DOHH2 (cell line): ENCODE results near the gene ABTB2.

Experiments
- EZH2phosphoT487 ChIP-seq: fragments of 200-600 bp; sonication (generic); IDR thresholded peaks from 2 replicates; pipeline ENCODE4 v1.6.1; 2017; ENCODE audit warnings: borderline replicate concordance, mild to moderate bottlenecking, antibody characterized with exemption, low read length, moderate library complexity, mixed read lengths
- TF ChIP-seq, protein P1 (sequence below): fragments of 200-600 bp; sonication (generic); IDR thresholded peaks from one replicate; pipeline ENCODE4 v1.5.1; 2014; ENCODE audit warnings: antibody characterized with exemption, mild to moderate bottlenecking, low read depth, low read length; ENCODE audit not compliant: poor library complexity, severe bottlenecking

DNA sequence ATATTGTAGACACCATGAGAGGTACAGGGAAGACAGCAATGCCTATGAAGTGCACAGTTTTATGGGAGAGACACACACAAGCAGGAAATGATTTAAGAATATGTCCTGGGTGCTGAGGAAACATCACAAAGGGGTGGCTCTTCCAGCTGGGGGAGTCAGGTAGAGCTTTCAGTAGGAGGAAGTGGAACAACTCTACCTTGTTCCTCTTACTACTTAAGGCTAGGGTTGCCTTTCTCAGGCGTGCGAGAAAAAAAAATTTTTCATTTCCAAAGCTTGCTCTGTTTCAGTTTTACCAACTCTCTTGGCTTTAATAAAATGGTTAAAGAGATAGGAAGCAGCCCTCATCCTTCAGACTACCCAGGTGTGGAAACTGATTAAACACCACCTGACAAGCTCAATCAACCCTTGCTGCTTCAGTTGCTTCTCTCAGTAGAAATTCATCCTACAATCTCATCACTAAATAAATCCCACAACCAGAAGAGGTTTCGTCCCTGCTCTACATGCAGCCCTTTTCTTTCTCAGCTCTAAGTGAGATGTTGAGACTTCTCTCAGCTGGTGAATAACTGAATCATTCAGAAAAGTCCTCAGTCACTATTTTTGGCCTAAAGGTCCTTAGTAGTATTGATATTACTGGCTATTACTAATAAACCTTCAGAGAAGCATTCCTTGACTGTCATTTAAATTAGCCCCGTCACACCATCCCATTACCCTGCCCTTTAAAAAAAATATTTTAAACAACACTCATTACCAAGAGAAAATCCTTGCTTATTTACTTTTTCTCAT lies 5.9 kb downstream of the ABTB2 start:
- TF ChIP-seq, protein P1, sequence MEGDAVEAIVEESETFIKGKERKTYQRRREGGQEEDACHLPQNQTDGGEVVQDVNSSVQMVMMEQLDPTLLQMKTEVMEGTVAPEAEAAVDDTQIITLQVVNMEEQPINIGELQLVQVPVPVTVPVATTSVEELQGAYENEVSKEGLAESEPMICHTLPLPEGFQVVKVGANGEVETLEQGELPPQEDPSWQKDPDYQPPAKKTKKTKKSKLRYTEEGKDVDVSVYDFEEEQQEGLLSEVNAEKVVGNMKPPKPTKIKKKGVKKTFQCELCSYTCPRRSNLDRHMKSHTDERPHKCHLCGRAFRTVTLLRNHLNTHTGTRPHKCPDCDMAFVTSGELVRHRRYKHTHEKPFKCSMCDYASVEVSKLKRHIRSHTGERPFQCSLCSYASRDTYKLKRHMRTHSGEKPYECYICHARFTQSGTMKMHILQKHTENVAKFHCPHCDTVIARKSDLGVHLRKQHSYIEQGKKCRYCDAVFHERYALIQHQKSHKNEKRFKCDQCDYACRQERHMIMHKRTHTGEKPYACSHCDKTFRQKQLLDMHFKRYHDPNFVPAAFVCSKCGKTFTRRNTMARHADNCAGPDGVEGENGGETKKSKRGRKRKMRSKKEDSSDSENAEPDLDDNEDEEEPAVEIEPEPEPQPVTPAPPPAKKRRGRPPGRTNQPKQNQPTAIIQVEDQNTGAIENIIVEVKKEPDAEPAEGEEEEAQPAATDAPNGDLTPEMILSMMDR = no peak
- TF ChIP-seq EZH2phosphoT487 = no peak
